Epithelial cell of proximal tubule (primary cell): ENCODE results near the gene LMO7. TPM values are rescaled to one million over a fixed set of nuclear protein-coding genes. Genes with fewer than 3 reads are reported as not detected.

ENCODE experiments used
- DNase-seq: peaks from one replicate; pipeline ENCODE4 v3.0.0-alpha.2; 2011; ENCODE audit warnings: low read depth
- H3K4me3 ChIP-seq: 2 replicates; pipeline ENCODE4 v1.5.1; 2011; ENCODE audit warnings: low read depth, mild to moderate bottlenecking, low read length
- total RNA-seq: library from RNA; depleted of rRNA; stranded (reverse); fragments of >200 nt; gene quantifications from 2 replicates; pipeline ENCODE4 v1.2.3, GENCODE V29; 2015
- TF ChIP-seq, protein P1 (sequence below): conservative IDR thresholded peaks from 2 replicates; pipeline ENCODE4 v1.5.1; 2012; ENCODE audit warnings: low read depth, mild to moderate bottlenecking, low read length

Gene LMO7
- total RNA-seq, 1 donor from 2014 or later, result 46.9 TPM

DNA sequence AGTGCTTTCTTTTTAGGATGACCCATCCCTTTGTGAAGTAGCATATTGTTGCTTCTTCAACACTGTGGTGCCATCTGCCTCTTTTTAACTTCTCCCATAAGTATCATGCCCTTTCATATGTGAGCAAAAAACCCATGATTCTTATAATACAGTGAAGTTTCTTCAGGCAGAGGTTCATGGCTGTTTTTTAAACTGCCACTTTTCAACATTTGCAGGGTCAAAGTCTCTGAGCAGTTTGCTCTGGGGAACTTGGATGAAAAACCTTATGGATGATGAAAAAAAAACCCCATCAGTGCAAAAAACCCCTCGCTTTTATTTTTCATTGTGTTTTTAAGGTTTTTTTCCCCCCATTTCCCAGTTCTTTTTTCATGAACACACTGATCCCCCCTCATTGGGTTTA lies 158.5 kb downstream of the LMO7 start:
- no peak overlapping the region for H3K4me3 ChIP-seq
- TF ChIP-seq, protein P1, sequence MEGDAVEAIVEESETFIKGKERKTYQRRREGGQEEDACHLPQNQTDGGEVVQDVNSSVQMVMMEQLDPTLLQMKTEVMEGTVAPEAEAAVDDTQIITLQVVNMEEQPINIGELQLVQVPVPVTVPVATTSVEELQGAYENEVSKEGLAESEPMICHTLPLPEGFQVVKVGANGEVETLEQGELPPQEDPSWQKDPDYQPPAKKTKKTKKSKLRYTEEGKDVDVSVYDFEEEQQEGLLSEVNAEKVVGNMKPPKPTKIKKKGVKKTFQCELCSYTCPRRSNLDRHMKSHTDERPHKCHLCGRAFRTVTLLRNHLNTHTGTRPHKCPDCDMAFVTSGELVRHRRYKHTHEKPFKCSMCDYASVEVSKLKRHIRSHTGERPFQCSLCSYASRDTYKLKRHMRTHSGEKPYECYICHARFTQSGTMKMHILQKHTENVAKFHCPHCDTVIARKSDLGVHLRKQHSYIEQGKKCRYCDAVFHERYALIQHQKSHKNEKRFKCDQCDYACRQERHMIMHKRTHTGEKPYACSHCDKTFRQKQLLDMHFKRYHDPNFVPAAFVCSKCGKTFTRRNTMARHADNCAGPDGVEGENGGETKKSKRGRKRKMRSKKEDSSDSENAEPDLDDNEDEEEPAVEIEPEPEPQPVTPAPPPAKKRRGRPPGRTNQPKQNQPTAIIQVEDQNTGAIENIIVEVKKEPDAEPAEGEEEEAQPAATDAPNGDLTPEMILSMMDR, result no peak
- DNase-seq, result no peak

DNA sequence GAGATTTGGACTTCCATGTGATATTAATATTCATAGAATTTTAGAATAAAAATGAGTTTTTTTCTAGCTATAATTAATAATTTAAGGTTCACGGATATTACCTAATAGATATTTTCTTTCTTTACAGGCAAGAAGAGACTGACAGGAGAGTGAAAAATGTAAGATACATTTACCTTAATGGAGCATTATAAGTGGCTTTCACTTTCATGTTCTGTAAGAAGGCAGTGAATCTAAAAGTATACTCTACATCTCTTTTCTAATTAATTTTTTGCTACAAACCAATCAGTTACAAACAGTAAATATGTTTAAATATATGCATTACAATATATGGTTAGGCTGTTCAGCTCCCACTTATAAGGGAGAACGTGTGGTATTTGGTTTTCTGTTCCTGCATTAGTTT lies 159.1 kb downstream of the LMO7 start:
- no peak for DNase-seq
- TF ChIP-seq, protein P1, result no peak
- H3K4me3 ChIP-seq, result no peak overlapping the region

DNA sequence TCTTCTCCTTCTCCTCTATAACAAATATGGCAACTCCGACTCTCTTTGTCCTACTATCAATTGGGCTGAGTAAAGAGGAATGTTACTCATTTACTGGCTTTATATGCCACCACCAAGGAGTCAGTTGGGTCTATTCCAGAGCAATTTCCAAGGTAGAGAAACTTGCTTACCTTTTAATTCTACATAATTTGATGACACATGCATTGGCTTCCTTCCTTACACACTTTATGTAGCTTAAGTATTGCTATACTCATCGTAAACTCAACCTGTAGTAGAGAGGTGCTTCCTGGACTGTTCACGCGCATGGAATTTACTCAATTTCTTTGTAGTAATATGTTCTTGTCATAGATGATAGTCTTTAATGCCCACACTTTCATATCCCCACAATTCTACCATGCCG lies 160.7 kb downstream of the LMO7 start:
- no peak for DNase-seq
- TF ChIP-seq, protein P1, result no peak
- H3K4me3 ChIP-seq, result no peak overlapping the region

DNA sequence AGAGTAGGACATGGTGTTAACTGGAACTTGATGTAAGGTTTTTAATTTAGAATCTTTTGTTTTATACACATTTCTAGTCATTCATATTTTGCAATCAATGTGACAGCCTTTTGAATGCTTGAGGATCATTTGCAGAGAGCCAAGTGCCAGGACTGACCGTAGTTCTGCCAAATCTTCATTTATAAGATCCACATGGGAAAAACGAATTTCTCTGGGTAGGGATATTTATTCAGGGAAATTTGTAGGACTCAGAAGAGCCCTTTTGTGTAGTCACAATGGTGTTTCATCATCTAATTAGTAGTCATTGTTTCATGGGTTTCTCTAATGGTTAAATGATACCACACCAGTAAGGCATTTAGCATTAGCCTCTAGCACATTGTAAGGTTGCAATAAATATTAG lies 161.1 kb downstream of the LMO7 start:
- H3K4me3 ChIP-seq, result no peak overlapping the region
- TF ChIP-seq, protein P1, result no peak
- no peak for DNase-seq

DNA sequence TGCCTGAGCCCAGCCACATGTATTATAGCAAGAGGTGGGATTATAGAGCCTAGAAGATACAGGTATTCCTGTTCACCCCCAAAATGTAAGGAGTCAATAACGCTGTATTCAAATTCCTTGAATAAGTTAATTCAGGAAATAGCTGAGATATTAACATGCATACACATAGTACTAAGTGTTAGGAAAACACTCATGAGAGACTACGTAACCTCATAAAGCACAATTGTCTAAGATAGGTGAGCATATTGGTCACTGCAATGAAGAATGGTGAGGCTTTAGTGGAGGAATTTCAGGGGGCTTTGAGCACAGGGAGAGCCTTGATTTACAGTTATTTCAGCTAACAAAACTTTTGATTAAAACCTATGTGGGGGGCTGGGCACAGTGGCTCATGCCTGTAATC lies 161.6 kb downstream of the LMO7 start:
- H3K4me3 ChIP-seq, result no peak overlapping the region
- no peak for DNase-seq
- TF ChIP-seq, protein P1, result no peak

DNA sequence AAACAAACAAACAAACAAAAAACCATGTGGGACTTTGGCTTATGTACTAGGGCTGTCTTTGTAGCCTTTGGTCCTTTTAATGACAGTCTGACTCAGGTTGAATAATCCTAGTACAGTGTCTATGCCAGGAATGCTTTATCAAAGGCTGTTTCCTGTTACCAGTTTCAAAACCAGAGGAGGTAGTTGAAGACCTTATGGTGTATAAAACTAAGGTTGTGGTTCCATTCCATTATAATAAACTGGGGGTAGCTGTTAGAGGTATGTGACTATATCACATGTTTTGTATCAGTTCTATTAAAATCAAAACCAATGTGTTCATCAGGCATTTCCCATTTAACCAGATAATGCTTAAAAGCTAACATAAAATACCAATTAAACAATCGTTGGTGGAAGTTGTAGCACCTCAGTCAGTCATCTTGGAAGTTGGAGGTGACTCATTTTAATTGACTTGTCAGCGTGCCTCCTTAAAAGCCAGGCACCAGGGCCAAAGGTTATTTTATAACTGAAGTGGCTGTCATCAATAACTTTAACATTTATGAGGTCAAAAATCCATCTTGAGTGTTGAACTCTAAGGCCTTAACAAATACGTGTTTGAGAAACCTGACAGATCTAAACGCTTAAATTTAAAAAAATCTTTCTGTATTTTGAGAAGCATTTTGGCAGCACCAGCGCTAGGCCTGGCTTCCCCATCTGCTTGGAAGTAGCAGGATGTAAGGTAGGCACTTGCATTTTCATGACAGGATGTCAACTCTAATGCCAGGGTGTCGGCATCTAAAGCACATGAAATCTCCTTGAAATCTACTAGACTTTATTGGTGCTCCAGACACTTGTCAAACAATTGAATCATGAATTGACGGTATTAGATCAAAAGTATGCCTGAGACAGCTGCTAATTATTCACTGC lies 162.5 kb downstream of the LMO7 start:
- DNase-seq, result no peak
- H3K4me3 ChIP-seq, result no peak overlapping the region
- TF ChIP-seq, protein P1, result no peak

DNA sequence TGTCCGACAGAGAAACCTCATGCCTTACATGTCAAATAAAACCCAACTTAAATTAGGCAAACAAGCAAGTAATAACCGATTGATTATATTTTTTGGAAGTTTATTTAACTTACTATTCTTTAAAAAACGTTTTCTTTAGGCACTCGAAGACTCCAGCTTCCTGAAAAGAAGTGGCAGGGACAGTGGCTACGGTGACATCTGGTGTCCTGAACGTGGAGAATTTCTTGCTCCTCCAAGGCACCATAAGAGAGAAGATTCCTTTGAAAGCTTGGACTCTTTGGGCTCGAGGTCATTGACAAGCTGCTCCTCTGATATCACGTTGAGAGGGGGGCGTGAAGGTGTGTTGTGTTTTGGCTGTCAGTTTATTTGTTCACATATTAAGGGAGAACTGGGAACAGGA lies 164.4 kb downstream of the LMO7 start:
- no peak for DNase-seq
- no peak overlapping the region for H3K4me3 ChIP-seq
- TF ChIP-seq, protein P1, result peak; percentile 16
